SK-N-SH treated with all-trans-retinoic acid at 6 μM for 48 hours (cell line): ENCODE results near the gene NFIB.

Experiments used
- ATAC-seq: fragments of 200-7000 bp; cut with Tn5 transposase; 3 replicates; pipeline ENCODE4 v1.9.1; 2020; ENCODE audit warnings: mild to moderate bottlenecking, moderate library complexity
- BACH2 ChIP-seq: fragments of 250-450 bp; sonication (Bioruptor Pico); IDR thresholded peaks from 2 replicates; pipeline ENCODE4 v1.9.0; 2021; ENCODE audit warnings: mild to moderate bottlenecking, borderline replicate concordance
- CSDC2 ChIP-seq: fragments of 250-450 bp; sonication (Bioruptor Pico); IDR thresholded peaks from 2 replicates; pipeline ENCODE4 v1.5.0; 2020; ENCODE audit warnings: mild to moderate bottlenecking, moderate library complexity
- CSRNP3 ChIP-seq: fragments of 250-450 bp; sonication (Bioruptor Pico); IDR thresholded peaks from 2 replicates; pipeline ENCODE4 v1.5.1; 2021; ENCODE audit warnings: mild to moderate bottlenecking, moderate library complexity
- GLIS3 ChIP-seq: fragments of 250-450 bp; sonication (Bioruptor Pico); IDR thresholded peaks from 2 replicates; pipeline ENCODE4 v1.5.0; 2020; ENCODE audit warnings: mild to moderate bottlenecking, moderate library complexity
- OSR1 ChIP-seq: fragments of 250-450 bp; sonication (Bioruptor Pico); IDR thresholded peaks from 2 replicates; pipeline ENCODE4 v1.8.0; 2022; ENCODE audit warnings: moderate library complexity, mild to moderate bottlenecking, inconsistent platforms
- PPARA ChIP-seq: fragments of 250-450 bp; sonication (Bioruptor Pico); IDR thresholded peaks from 2 replicates; pipeline ENCODE4 v1.5.0; 2020; ENCODE audit warnings: mild to moderate bottlenecking, borderline replicate concordance
- RARB ChIP-seq: fragments of 250-450 bp; sonication (Bioruptor Pico); IDR thresholded peaks from 2 replicates; pipeline ENCODE4 v1.8.0; 2021; ENCODE audit warnings: mild to moderate bottlenecking, moderate library complexity
- TCF4 ChIP-seq: fragments of 250-450 bp; sonication (Bioruptor Pico); IDR thresholded peaks from 2 replicates; pipeline ENCODE4 v1.8.0; 2021; ENCODE audit warnings: mild to moderate bottlenecking, moderate library complexity, borderline replicate concordance
- TOX ChIP-seq: fragments of 250-450 bp; sonication (Bioruptor Pico); IDR thresholded peaks from 2 replicates; pipeline ENCODE4 v1.8.0; 2021; ENCODE audit warnings: mild to moderate bottlenecking, moderate library complexity, borderline replicate concordance
- ZC3H10 ChIP-seq: fragments of 250-450 bp; sonication (Bioruptor Pico); IDR thresholded peaks from 2 replicates; pipeline ENCODE4 v1.5.1; 2021; ENCODE audit warnings: mild to moderate bottlenecking, moderate library complexity
- ZFP3 ChIP-seq: fragments of 250-450 bp; sonication (Bioruptor Pico); IDR thresholded peaks from 2 replicates; pipeline ENCODE4 v1.5.0; 2020; ENCODE audit warnings: mild to moderate bottlenecking, moderate library complexity
- ZFP30 ChIP-seq: fragments of 450-650 bp; formaldehyde crosslinking; IDR thresholded peaks from 2 replicates; pipeline ENCODE4 v1.5.0; 2022; ENCODE audit warnings: mild to moderate bottlenecking, moderate library complexity
- ZNF565 ChIP-seq: fragments of 450-650 bp; formaldehyde crosslinking; conservative IDR thresholded peaks from 2 replicates; pipeline ENCODE4 v1.5.0; 2020; ENCODE audit warnings: low read depth, mild to moderate bottlenecking, moderate library complexity
- ZNF70 ChIP-seq: fragments of 450-650 bp; formaldehyde crosslinking; IDR thresholded peaks from 2 replicates; pipeline ENCODE4 v1.5.0; 2020; ENCODE audit warnings: mild to moderate bottlenecking, moderate library complexity
- ZNF8 ChIP-seq: fragments of 450-650 bp; formaldehyde crosslinking; IDR thresholded peaks from 2 replicates; pipeline ENCODE4 v1.5.0; 2020; ENCODE audit warnings: mild to moderate bottlenecking, moderate library complexity
- TF ChIP-seq, protein P1 (sequence below): fragments of 250-450 bp; sonication (Bioruptor Pico); IDR thresholded peaks from 2 replicates; pipeline ENCODE4 v1.8.0; 2020; ENCODE audit warnings: mild to moderate bottlenecking, moderate library complexity, borderline replicate concordance
- TF ChIP-seq, protein P2 (sequence below): fragments of 250-450 bp; sonication (Bioruptor Pico); IDR thresholded peaks from 2 replicates; pipeline ENCODE4 v1.5.1; 2020; ENCODE audit warnings: low read depth, mild to moderate bottlenecking, moderate library complexity
- TF ChIP-seq, protein P3 (sequence below): fragments of 250-450 bp; sonication (Bioruptor Pico); IDR thresholded peaks from 2 replicates; pipeline ENCODE4 v1.5.0; 2020; ENCODE audit warnings: mild to moderate bottlenecking, moderate library complexity

The NFIB gene

GRCh38 chr9:14127656-14128055 lies 186.3 kb downstream of the NFIB start (continued):
- no peak for TF ChIP-seq ZNF8
- TF ChIP-seq RARB = no peak

DNA sequence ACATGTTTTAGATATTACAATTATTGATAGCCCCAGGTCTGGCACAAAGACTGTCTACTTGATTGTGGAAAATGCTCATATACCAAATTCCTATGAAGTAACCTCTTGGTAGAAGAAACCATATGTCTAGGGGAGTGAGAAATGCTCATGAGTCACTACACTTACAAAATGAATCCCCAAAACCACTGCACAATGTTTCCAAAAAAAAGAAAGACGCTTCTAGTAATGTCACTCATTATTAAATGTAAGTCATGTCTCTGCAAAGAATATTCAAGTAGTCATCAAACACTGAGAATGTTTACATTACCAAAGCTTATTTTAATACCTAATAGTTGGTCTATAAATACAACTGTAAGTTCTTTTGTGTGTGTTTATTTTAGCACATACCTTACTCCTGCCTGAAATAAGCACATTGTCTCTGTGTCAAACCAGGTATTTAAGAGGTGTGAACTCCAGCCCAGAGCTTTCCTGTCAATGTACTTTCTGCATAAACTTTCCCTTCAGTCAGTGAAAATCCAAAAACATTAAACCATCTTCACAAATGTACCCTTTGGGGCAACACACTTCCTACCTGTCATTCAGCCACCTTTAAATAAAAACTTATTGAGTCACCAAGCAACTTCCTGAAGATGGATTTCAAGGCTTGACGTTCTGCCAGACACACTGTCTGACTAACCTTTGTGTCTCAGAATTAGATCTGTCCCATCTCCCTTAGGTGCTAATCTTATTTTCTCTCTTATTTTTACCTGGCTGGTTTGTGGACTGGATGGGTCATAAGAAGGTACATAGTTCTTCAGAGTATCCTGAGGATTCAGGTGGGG lies 194.0 kb downstream of the NFIB start:
- TF ChIP-seq CSRNP3 (no peak), PPARA (CRISPR knock-in tag) (no peak), TCF4 (CRISPR knock-in tag) (no peak), TOX (no peak)
- TF ChIP-seq, protein P1, sequence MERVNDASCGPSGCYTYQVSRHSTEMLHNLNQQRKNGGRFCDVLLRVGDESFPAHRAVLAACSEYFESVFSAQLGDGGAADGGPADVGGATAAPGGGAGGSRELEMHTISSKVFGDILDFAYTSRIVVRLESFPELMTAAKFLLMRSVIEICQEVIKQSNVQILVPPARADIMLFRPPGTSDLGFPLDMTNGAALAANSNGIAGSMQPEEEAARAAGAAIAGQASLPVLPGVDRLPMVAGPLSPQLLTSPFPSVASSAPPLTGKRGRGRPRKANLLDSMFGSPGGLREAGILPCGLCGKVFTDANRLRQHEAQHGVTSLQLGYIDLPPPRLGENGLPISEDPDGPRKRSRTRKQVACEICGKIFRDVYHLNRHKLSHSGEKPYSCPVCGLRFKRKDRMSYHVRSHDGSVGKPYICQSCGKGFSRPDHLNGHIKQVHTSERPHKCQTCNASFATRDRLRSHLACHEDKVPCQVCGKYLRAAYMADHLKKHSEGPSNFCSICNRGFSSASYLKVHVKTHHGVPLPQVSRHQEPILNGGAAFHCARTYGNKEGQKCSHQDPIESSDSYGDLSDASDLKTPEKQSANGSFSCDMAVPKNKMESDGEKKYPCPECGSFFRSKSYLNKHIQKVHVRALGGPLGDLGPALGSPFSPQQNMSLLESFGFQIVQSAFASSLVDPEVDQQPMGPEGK = no peak
- TF ChIP-seq, protein P2, sequence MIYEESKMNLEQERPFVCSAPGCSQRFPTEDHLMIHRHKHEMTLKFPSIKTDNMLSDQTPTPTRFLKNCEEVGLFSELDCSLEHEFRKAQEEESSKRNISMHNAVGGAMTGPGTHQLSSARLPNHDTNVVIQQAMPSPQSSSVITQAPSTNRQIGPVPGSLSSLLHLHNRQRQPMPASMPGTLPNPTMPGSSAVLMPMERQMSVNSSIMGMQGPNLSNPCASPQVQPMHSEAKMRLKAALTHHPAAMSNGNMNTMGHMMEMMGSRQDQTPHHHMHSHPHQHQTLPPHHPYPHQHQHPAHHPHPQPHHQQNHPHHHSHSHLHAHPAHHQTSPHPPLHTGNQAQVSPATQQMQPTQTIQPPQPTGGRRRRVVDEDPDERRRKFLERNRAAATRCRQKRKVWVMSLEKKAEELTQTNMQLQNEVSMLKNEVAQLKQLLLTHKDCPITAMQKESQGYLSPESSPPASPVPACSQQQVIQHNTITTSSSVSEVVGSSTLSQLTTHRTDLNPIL (CRISPR knock-in tag) = no peak
- TF ChIP-seq, all 23 proteins: peak for 0
- peak; percentile 32; the same call in 1 of the 3 replicates for ATAC-seq

GRCh38 chr9:14112226-14112625 lies 201.7 kb downstream of the NFIB start:
- TF ChIP-seq TCF4 (CRISPR knock-in tag) = no peak
- TF ChIP-seq RARB = no peak
- ATAC-seq = no peak

- peak; percentile 37; the same call in 2 of the 3 replicates for ATAC-seq
- TF ChIP-seq RARB (no peak), CSDC2 (CRISPR knock-in tag) (no peak), PPARA (CRISPR knock-in tag) (no peak), BACH2 (CRISPR knock-in tag) (no peak), ZNF70 (no peak), TCF4 (CRISPR knock-in tag) (no peak), ZFP30 (no peak)
- TF ChIP-seq, protein P2 (CRISPR knock-in tag) = no peak
Observed at GRCh38 chr9:14111696-14112095, 202.2 kb downstream of the NFIB start.

DNA sequence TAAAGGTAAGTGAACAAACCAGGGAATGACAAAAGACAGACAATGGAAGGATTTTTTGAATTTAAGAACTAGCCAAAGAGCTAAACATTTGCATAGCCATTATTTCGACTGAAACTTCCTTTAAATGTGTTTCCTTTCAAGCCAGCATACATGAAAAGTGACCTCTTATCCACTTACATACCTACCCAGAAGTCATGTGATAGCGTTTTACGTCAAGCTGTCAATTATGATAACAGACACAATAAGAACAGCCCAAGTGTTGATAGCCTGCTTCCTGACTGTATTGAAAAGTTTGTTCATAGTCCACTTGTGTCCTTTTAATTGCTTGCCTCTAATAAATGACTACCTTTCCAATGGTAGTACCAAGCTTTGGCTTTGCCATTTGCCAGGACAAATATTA lies 206.0 kb downstream of the NFIB start:
- ATAC-seq = no peak
- no peak for TF ChIP-seq ZNF70
- TF ChIP-seq RARB = no peak
- no peak for TF ChIP-seq GLIS3 (CRISPR knock-in tag)
- no peak for TF ChIP-seq TOX
- no peak for TF ChIP-seq ZFP30
- TF ChIP-seq, protein P1 = no peak
- TF ChIP-seq, protein P2 (CRISPR knock-in tag) = no peak
- no peak for TF ChIP-seq OSR1 (CRISPR knock-in tag)
- no peak for TF ChIP-seq ZFP3 (CRISPR knock-in tag)
- no peak for TF ChIP-seq TCF4 (CRISPR knock-in tag)
- TF ChIP-seq PPARA (CRISPR knock-in tag) = no peak
- no peak for TF ChIP-seq CSRNP3
- no peak for TF ChIP-seq ZNF565
- TF ChIP-seq BACH2 (CRISPR knock-in tag) = no peak
- TF ChIP-seq, protein P3, sequence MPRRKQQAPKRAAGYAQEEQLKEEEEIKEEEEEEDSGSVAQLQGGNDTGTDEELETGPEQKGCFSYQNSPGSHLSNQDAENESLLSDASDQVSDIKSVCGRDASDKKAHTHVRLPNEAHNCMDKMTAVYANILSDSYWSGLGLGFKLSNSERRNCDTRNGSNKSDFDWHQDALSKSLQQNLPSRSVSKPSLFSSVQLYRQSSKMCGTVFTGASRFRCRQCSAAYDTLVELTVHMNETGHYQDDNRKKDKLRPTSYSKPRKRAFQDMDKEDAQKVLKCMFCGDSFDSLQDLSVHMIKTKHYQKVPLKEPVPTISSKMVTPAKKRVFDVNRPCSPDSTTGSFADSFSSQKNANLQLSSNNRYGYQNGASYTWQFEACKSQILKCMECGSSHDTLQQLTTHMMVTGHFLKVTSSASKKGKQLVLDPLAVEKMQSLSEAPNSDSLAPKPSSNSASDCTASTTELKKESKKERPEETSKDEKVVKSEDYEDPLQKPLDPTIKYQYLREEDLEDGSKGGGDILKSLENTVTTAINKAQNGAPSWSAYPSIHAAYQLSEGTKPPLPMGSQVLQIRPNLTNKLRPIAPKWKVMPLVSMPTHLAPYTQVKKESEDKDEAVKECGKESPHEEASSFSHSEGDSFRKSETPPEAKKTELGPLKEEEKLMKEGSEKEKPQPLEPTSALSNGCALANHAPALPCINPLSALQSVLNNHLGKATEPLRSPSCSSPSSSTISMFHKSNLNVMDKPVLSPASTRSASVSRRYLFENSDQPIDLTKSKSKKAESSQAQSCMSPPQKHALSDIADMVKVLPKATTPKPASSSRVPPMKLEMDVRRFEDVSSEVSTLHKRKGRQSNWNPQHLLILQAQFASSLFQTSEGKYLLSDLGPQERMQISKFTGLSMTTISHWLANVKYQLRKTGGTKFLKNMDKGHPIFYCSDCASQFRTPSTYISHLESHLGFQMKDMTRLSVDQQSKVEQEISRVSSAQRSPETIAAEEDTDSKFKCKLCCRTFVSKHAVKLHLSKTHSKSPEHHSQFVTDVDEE (CRISPR knock-in tag) = no peak
- TF ChIP-seq ZC3H10 = no peak
